NCI-H146 treated with DMSO at 0.1 percent for 48 hours (cell line): Measurements from ENCODE around the gene MECP2.
A peak's percentile ranks its signal among the peaks of the same experiment; 100 is the strongest.

Experiments
- DNase-seq: peaks from one replicate; lab custom pipeline; 2025; ENCODE audit not compliant: unreplicated experiment; lab: John Stamatoyannopoulos, UW

Gene MECP2

GRCh38 chrX:154116426-154117211, 19.1 kb upstream of the MECP2 start:
- no peak for DNase-seq

GRCh38 chrX:154115750-154116149, 18.2 kb upstream of the MECP2 start:
- no peak for DNase-seq

- DNase-seq: no peak
Observed at GRCh38 chrX:154115071-154115470, 17.6 kb upstream of the MECP2 start.

- DNase-seq: no peak
Observed at GRCh38 chrX:154114652-154115051, 17.1 kb upstream of the MECP2 start.

- no peak for DNase-seq
Observed at GRCh38 chrX:154113729-154114128, 16.2 kb upstream of the MECP2 start.

- no peak for DNase-seq
Observed at GRCh38 chrX:154098551-154098950, 1.0 kb upstream of the MECP2 start.

GRCh38 chrX:154097003-154097588, 421 bp downstream of the MECP2 start:
- DNase-seq: peak; percentile 33

GRCh38 chrX:154096140-154097002, 1.1 kb downstream of the MECP2 start:
- DNase-seq: no peak

GRCh38 chrX:154094833-154095232, 2.7 kb downstream of the MECP2 start:
- no peak for DNase-seq

- DNase-seq: no peak
Observed at GRCh38 chrX:154093965-154094364, 3.6 kb downstream of the MECP2 start.

- DNase-seq: no peak
Observed at GRCh38 chrX:154092371-154092770, 5.1 kb downstream of the MECP2 start.

- DNase-seq: no peak
Observed at GRCh38 chrX:154091678-154092077, 5.8 kb downstream of the MECP2 start.

- no peak for DNase-seq
Observed at GRCh38 chrX:154090731-154091130, 6.8 kb downstream of the MECP2 start.

- DNase-seq: no peak
Observed at GRCh38 chrX:154084449-154085300, 12.8 kb downstream of the MECP2 start.

- DNase-seq: no peak
Observed at GRCh38 chrX:154083126-154083517, 14.4 kb downstream of the MECP2 start.

GRCh38 chrX:154082396-154083125, 15.0 kb downstream of the MECP2 start:
- DNase-seq: no peak

GRCh38 chrX:154077101-154077500, 20.4 kb downstream of the MECP2 start:
- DNase-seq: no peak

GRCh38 chrX:154074199-154074598, 23.3 kb downstream of the MECP2 start:
- no peak for DNase-seq

- no peak for DNase-seq
Observed at GRCh38 chrX:154072192-154072591, 25.3 kb downstream of the MECP2 start.

- DNase-seq: no peak
Observed at GRCh38 chrX:154068560-154068959, 29.0 kb downstream of the MECP2 start.
